PC-3 (cell line): ENCODE results near the gene JAKMIP2. TPM values are rescaled to one million over a fixed set of nuclear protein-coding genes. Genes with fewer than 3 reads are reported as not detected.

Source experiments
- ATAC-seq: fragments of 200-7000 bp; cut with Tn5 transposase; 2 replicates; pipeline ENCODE4 v1.9.1; 2020; ENCODE audit warnings: mild to moderate bottlenecking, moderate library complexity
- BruUV-seq: library from RNA; stranded (reverse); fragments of 400-500 nt; replicated peaks from 2 replicates; lab custom pipeline; 2021; lab: Mats Ljungman, UMichigan
- CTCF ChIA-PET: fragments of 300-600 bp; sonication (Branson Sonifier 250); formaldehyde crosslinking; loops from one replicate; lab custom pipeline; 2022; ENCODE audit warnings: antibody characterized with exemption; lab: Charles Lee
- POLR2A ChIA-PET: fragments of 300-600 bp; sonication (Branson Sonifier 250); formaldehyde crosslinking; loops from one replicate; lab custom pipeline; 2022; ENCODE audit warnings: antibody characterized with exemption; ENCODE audit not compliant: unreplicated experiment; lab: Charles Lee
- DNase-seq: peaks from one replicate; pipeline ENCODE4 v3.0.0-alpha.2; 2015
- H2AFZ ChIP-seq: fragments of 300-600 bp; sonication (generic); 2 replicates; pipeline ENCODE4 v1.6.0; 2016; ENCODE audit warnings: antibody characterized with exemption, low read length
- H3F3A ChIP-seq: fragments of 300-600 bp; sonication (generic); one replicate; pipeline ENCODE4 v1.6.0; 2017; ENCODE audit warnings: antibody characterized with exemption, low read length, control low read depth, mild to moderate bottlenecking; ENCODE audit not compliant: unreplicated experiment
- H3K27ac ChIP-seq: fragments of 300-600 bp; sonication (generic); 2 replicates; pipeline ENCODE4 v1.5.1; 2016; ENCODE audit warnings: mild to moderate bottlenecking, low read length
- H3K27me3 ChIP-seq: fragments of 300-600 bp; sonication (generic); 2 replicates; pipeline ENCODE4 v1.6.1; 2016; ENCODE audit warnings: low read length, mixed read lengths
- H3K36me3 ChIP-seq: fragments of 300-600 bp; sonication (generic); 2 replicates; pipeline ENCODE4 v1.6.1; 2016; ENCODE audit warnings: low read depth, mixed run types, low read length, mixed read lengths
- H3K4me1 ChIP-seq: fragments of 300-600 bp; sonication (generic); 2 replicates; pipeline ENCODE4 v1.5.1; 2016; ENCODE audit warnings: low read length; ENCODE audit not compliant: insufficient read depth
- H3K4me2 ChIP-seq: fragments of 300-600 bp; sonication (generic); 2 replicates; pipeline ENCODE4 v1.6.0; 2016; ENCODE audit warnings: low read length
- H3K4me3 ChIP-seq: fragments of 300-600 bp; sonication (generic); 2 replicates; pipeline ENCODE4 v1.5.1; 2016; ENCODE audit warnings: mild to moderate bottlenecking, low read length, mixed read lengths
- H3K79me2 ChIP-seq: fragments of 300-600 bp; sonication (generic); 2 replicates; pipeline ENCODE4 v1.6.1; 2017; ENCODE audit warnings: low read length, mixed read lengths
- H3K9ac ChIP-seq: fragments of 300-600 bp; sonication (generic); 2 replicates; pipeline ENCODE4 v1.6.0; 2016; ENCODE audit warnings: mild to moderate bottlenecking, low read length
- H3K9me2 ChIP-seq: fragments of 300-600 bp; sonication (generic); replicated peaks from 2 replicates; pipeline ENCODE4 v1.6.1; 2016; ENCODE audit warnings: mixed run types, low read length, mixed read lengths
- H3K9me3 ChIP-seq: fragments of 300-600 bp; sonication (generic); 2 replicates; pipeline ENCODE4 v1.6.1; 2016; ENCODE audit warnings: low read length, mixed read lengths
- H4K20me1 ChIP-seq: fragments of 300-600 bp; sonication (generic); 2 replicates; pipeline ENCODE4 v1.6.1; 2016; ENCODE audit warnings: low read length, mixed read lengths
- CTCF ChIP-seq: fragments of 300-600 bp; sonication (generic); conservative IDR thresholded peaks from 2 replicates; pipeline ENCODE4 v1.5.1; 2017; ENCODE audit warnings: antibody characterized with exemption, low read depth, mild to moderate bottlenecking, low read length
- EZH2 ChIP-seq: fragments of 300-600 bp; sonication (generic); IDR thresholded peaks from one replicate; pipeline ENCODE4 v1.6.1; 2017; ENCODE audit warnings: antibody characterized with exemption, mild to moderate bottlenecking, low read length; ENCODE audit not compliant: unreplicated experiment
- EZH2phosphoT487 ChIP-seq: fragments of 300-600 bp; sonication (generic); IDR thresholded peaks from 2 replicates; pipeline ENCODE4 v1.6.1; 2018; ENCODE audit warnings: mild to moderate bottlenecking, antibody characterized with exemption, low read length, borderline replicate concordance
- intact Hi-C: fragments of 100-400 bp; cut with micrococcal nuclease; formaldehyde crosslinking; loops from 2 replicates; pipeline ENCODE4 v1.9.0; 2023
- total RNA-seq: library from RNA; depleted of rRNA; stranded (reverse); fragments of >200 nt; gene quantifications from 2 replicates; pipeline ENCODE4 v1.2.3, GENCODE V29; 2014

JAKMIP2 gene
- total RNA-seq, 1 experiment from 2014 or later: 0.15 TPM

- H3K4me2 ChIP-seq: no peak overlapping the region
- H3K27me3 ChIP-seq: 0 out of 2 replicates have a peak, but pooled peaks cover 1% of the 10 kb centered on the region
- no peaks in the 10 kb centered on the region for H3F3A ChIP-seq
- H3K9me3 ChIP-seq: 0 out of 2 replicates have a peak, but pooled peaks cover 1% of the 10 kb centered on the region
- no peak overlapping the region for H3K4me3 ChIP-seq
- no peak for DNase-seq
- H2AFZ ChIP-seq: no peak overlapping the region
- H4K20me1 ChIP-seq: no peaks in the 10 kb centered on the region
- no peaks in the 10 kb centered on the region for H3K79me2 ChIP-seq
- no peak for ATAC-seq
- POLR2A ChIA-PET: no interaction called here
- TF ChIP-seq EZH2phosphoT487: no peak
- TF ChIP-seq EZH2: no peak
- TF ChIP-seq CTCF: no peak
- BruUV-seq: no TSS peak
- no peak overlapping the region for H3K27ac ChIP-seq
- H3K9me2 ChIP-seq: no peaks in the 10 kb centered on the region
- CTCF ChIA-PET: no interaction called here
- intact Hi-C loops: no loop called here
- H3K36me3 ChIP-seq: no peaks in the 10 kb centered on the region
- no peak overlapping the region for H3K9ac ChIP-seq
- H3K4me1 ChIP-seq: peaks cover 15% of the 10 kb centered on the region; the same call in 1 of the 2 replicates
Measured at GRCh38 chr5:147617191-147617606, 165.3 kb downstream of the JAKMIP2 start.

GRCh38 chr5:147616421-147616820 lies 166.1 kb downstream of the JAKMIP2 start:
- H4K20me1 ChIP-seq: no peaks in the 10 kb centered on the region
- no peak overlapping the region for H2AFZ ChIP-seq
- no peaks in the 10 kb centered on the region for H3K9me2 ChIP-seq
- H3K9ac ChIP-seq: no peak overlapping the region
- no peak overlapping the region for H3K4me2 ChIP-seq
- H3K27me3 ChIP-seq: peaks cover 9% of the 10 kb centered on the region; the same call in 1 of the 2 replicates
- no peaks in the 10 kb centered on the region for H3K36me3 ChIP-seq
- intact Hi-C loops: no loop called here
- DNase-seq (no peak), ATAC-seq (no peak)
- no peaks in the 10 kb centered on the region for H3K9me3 ChIP-seq
- TF ChIP-seq CTCF (no peak), EZH2 (no peak)
- H3K4me3 ChIP-seq: no peak overlapping the region
- H3K79me2 ChIP-seq: no peaks in the 10 kb centered on the region
- peaks cover 15% of the 10 kb centered on the region; the same call in 1 of the 2 replicates for H3K4me1 ChIP-seq
- H3K27ac ChIP-seq: no peak overlapping the region
- POLR2A ChIA-PET: no interaction called here
- CTCF ChIA-PET: no interaction called here
- no TSS peak for BruUV-seq
- no peaks in the 10 kb centered on the region for H3F3A ChIP-seq

GRCh38 chr5:147613359-147613758 lies 169.2 kb downstream of the JAKMIP2 start:
- CTCF ChIA-PET: no interaction called here
- BruUV-seq: no TSS peak

More at GRCh38 chr5:147613359-147613758, 169.2 kb downstream of the JAKMIP2 start:
- H3K27me3 ChIP-seq: peaks cover 9% of the 10 kb centered on the region; the same call in 1 of the 2 replicates
- H3K9ac ChIP-seq: no peak overlapping the region
- H3K9me3 ChIP-seq: no peaks in the 10 kb centered on the region
- H3K4me3 ChIP-seq: no peak overlapping the region
- no peak for TF ChIP-seq EZH2
- no peak for TF ChIP-seq EZH2phosphoT487
- no peak for TF ChIP-seq CTCF
- no peak overlapping the region for H3K27ac ChIP-seq
- POLR2A ChIA-PET: no interaction called here
- H3K9me2 ChIP-seq: no peaks in the 10 kb centered on the region
- H3K4me1 ChIP-seq: peaks cover 15% of the 10 kb centered on the region; the same call in 1 of the 2 replicates
- H3K36me3 ChIP-seq: no peaks in the 10 kb centered on the region
- ATAC-seq (peak; percentile 43), DNase-seq (peak; percentile 77)
- H4K20me1 ChIP-seq: no peaks in the 10 kb centered on the region
- peak overlapping the region; percentile 1; the same call in 1 of the 2 replicates for H3K4me2 ChIP-seq
- no peaks in the 10 kb centered on the region for H3K79me2 ChIP-seq
- no peak overlapping the region for H2AFZ ChIP-seq
- no peaks in the 10 kb centered on the region for H3F3A ChIP-seq
- intact Hi-C loops: no loop called here
